Fibroblast of pulmonary artery (primary cell): ENCODE results near the gene SMARCD3.

Experiments used
- DNase-seq: peaks from one replicate; pipeline ENCODE4 v3.0.0-alpha.2; 2010; ENCODE audit warnings: low read depth
- H3K4me3 ChIP-seq: replicated peaks from 2 replicates; pipeline ENCODE4 v1.5.1; 2011; ENCODE audit warnings: low read depth, mild to moderate bottlenecking, control low read depth, low read length, moderate library complexity
- TF ChIP-seq, protein P1 (sequence below): IDR thresholded peaks from 2 replicates; pipeline ENCODE4 v1.5.1; 2011; ENCODE audit warnings: mild to moderate bottlenecking, control low read depth, low read length, inconsistent platforms; ENCODE audit errors: missing control alignments

The SMARCD3 gene

DNA sequence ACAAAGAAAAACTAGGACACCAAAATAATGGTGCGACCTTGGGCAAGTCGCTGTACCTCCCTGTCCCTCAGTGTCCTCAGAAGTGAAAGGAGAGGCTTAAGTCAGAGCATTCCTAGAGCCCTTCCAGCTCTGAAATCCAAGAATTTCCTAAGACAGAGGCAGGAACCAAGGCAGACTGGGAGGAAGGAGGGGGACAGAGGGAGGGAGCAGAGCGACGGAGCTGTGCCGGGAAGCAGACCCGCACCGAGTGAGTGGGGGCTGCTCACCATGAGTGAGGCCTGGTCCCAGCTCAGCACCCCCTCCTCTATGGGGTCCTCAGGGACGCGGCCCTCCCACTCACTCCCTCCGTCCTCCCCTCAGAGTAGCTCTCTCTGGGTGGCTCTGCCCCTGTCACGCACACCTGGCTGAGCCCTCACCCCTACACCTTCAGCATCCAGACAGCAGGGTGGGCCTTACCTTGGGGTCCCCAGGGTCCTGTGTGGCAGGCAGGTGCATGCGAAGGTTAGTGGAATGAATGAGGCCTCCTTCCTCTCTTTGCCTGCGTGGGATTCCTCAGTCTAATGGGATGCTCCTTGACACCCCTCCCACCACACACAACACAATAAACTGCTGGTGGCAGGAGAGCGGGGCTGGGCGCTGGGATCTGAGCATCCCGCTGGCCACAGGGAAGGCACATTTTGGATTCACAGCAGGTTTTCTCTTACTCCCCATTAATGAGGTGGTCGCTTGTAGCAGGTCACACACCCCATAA is 4.6 kb upstream of the SMARCD3 start:
- H3K4me3 ChIP-seq: no peak overlapping the region
- DNase-seq: no peak
- TF ChIP-seq, protein P1, sequence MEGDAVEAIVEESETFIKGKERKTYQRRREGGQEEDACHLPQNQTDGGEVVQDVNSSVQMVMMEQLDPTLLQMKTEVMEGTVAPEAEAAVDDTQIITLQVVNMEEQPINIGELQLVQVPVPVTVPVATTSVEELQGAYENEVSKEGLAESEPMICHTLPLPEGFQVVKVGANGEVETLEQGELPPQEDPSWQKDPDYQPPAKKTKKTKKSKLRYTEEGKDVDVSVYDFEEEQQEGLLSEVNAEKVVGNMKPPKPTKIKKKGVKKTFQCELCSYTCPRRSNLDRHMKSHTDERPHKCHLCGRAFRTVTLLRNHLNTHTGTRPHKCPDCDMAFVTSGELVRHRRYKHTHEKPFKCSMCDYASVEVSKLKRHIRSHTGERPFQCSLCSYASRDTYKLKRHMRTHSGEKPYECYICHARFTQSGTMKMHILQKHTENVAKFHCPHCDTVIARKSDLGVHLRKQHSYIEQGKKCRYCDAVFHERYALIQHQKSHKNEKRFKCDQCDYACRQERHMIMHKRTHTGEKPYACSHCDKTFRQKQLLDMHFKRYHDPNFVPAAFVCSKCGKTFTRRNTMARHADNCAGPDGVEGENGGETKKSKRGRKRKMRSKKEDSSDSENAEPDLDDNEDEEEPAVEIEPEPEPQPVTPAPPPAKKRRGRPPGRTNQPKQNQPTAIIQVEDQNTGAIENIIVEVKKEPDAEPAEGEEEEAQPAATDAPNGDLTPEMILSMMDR: no peak

DNA sequence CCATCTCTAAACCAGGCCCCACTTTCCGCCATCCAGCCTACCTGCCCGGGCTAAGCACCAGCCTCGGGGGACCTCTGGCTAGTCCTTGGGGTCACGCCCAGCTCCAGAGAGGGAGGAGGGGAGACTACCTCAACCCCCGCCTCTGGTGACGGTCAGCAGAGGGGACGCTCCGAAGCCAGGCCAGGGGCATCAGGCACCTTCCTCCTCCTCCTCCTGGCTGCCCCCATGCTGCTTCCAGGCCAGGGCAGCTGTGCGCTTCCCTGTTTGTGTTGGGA is 4.0 kb upstream of the SMARCD3 start:
- TF ChIP-seq, protein P1: no peak
- peak overlapping the region; percentile 67 for H3K4me3 ChIP-seq
- DNase-seq: no peak

- DNase-seq: peak; percentile 75
- peak overlapping the region; percentile 67 for H3K4me3 ChIP-seq
- TF ChIP-seq, protein P1: no peak
Measured at GRCh38 chr7:151251689-151252560, 3.4 kb upstream of the SMARCD3 start.

- DNase-seq: no peak
- peak overlapping the region; percentile 67 for H3K4me3 ChIP-seq
- TF ChIP-seq, protein P1: no peak
Measured at GRCh38 chr7:151251328-151251688, 2.8 kb upstream of the SMARCD3 start.

DNA sequence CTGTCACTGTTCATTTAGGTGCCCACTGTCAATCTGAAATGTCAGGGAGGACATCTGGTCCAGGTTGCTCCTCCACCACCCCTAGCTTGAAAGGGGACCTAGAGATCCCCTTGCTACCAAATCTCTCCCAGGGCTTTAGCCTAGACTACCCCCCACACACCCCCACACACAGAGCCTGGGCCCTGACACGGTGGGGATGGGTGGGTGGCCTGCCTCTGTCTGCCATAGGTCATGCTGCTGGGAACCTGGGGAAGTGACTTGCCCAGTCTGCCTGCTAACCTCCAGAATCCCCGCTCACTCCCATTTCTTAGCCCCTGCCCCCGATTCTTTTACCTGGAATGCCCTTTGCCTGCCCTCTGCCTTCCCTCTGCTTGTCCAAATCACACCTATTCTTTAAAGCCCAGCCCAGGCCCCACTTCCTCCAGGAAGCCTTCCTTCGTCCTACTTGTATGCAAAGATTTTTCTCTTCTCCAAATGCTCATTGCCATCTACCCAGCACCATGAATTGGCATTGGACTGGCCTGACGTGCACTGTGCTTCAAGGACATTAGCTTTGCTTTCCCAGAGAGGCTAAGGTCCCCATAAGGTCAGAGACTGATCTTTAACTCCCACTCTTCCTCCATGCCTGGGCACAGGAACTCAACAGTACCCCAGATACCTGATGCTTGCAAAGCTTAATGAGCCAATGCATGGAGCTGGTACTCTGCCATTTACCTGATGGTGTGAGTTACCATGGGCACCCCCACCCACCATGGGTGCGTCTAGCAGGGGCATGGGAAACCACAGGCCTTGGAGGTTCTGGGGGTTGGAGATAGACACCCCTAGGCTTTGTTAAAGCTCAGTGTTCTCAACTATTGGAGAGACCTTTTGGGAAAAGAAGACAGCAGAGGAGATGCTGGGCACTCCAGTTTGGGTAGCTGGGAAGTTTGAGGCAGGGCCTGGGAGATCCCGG is 2.0 kb upstream of the SMARCD3 start:
- no peak overlapping the region for H3K4me3 ChIP-seq
- TF ChIP-seq, protein P1: no peak
- no peak for DNase-seq

DNA sequence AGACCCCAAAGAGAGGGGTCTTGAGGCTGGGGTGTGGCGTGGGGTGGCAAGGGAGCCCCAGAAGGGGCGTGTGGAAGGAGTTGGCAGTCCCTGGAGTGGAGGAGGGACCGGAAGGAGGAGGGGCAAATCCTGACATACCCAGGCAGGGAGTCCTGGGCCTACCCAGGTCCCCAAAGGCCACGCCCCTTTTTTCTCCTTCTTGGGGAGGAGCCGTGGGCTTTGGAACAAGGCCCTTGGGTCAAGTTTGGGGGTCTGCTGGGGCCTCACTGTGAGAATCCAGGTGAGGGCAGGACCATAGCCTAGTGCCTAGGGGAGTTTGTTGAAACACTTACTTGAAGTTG is 1.2 kb upstream of the SMARCD3 start:
- DNase-seq: peak; percentile 62
- no peak overlapping the region for H3K4me3 ChIP-seq
- TF ChIP-seq, protein P1: no peak
